ENCODE measurements around the gene FTSJ3. TPM values are rescaled to one million over a fixed set of nuclear protein-coding genes. Genes with fewer than 3 reads are reported as not detected.

Gene FTSJ3
- total RNA-seq, 2 experiments from 2014 or later, result 47.6 to 51.1 TPM

DNA sequence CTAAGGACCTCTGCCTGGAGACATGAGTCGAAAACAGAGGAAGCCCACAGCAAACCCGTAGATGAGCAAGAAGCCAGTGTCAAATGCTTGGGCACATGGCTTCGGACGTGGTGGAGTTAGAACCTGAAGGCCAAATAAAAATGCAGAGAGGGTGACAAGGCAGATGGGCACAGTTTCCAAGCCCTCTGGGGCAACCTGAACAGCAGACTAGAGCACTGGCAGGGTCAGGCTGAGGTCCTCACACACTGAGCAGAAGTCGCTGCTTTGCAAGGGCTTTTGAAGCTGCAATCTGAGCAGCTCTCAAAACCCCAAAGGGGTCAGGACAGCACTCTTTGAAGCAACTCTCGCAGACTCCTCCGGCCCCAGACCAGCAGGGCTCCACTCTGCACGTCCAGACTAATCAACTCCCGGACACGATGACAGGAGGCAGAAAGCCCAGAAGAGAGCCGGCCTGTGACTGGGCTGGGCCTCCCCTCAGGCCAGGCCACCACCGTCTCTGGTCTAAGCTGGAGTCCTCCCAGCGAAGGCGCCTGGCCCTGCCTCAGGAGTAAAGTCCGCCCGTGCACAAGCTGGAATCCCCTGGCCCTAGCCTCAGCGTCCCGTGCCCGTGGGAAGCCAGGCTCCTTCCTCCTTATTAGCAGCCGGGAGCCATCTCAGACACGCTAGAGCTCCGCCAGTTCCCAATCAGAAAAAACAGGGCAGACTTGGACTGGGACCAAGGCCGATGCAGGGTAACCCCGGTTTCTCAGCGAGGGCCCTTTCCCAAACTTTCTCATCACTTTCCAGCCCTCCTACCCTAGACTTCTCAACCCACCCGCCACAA lies 14.1 kb upstream of the FTSJ3 start:
- H3K27ac Mint-ChIP-seq, result peak overlapping the region; percentile 88
- Histone ChIP-seq H3K9me3 (ENCODE audit: control insufficient read depth in 1 of 2, insufficient read depth in 1 of 2, low read length in 2 of 2) (no peaks in the 10 kb centered on the region), H3K36me3 (ENCODE audit: insufficient read depth, low read length) (peaks cover 22% of the 10 kb centered on the region), H3K27ac (ENCODE audit: low read depth in 1 of 2, low read length in 2 of 2) (peak overlapping the region; percentile 26 to 47), H3K4me1 (ENCODE audit: insufficient read depth, low read length) (peaks cover 62% of the 10 kb centered on the region), H3K4me3 (ENCODE audit: low read length) (peak overlapping the region; percentile 68), H3K27me3 (ENCODE audit: control insufficient read depth in 1 of 2, insufficient read depth in 2 of 2, low read length in 2 of 2) (no peaks in the 10 kb centered on the region)
- H3K9me3 Mint-ChIP-seq, result no peaks in the 10 kb centered on the region
- H3K4me3 Mint-ChIP-seq, result peak overlapping the region; percentile 94
- ChIA-PET CTCF (interaction anchor here (1.0 kb wide), 1 partner anchor 11 kb away, joined by 3 read pairs; no protein-coding TSS in a partner anchor), POLR2A (interaction anchor here (0.7 to 6.3 kb wide), 9 partner anchors 10 to 664 kb away, joined by 3 to 86 read pairs (median 6); partner anchors contain the start of genes CCDC47, DDX42, FTSJ3 and LIMD2)
- H3K27me3 Mint-ChIP-seq, result no peaks in the 10 kb centered on the region
- H3K36me3 Mint-ChIP-seq (ENCODE audit: low read depth), result peaks cover 11% of the 10 kb centered on the region
- peaks cover 49% of the 10 kb centered on the region for H3K4me1 Mint-ChIP-seq (ENCODE audit: low read depth)
- ATAC-seq (ENCODE audit: poor library complexity) (no peak), DNase-seq (peak in 3 of 14 experiments; percentile 14 to 53 (median 43))
- intact Hi-C loops (cut with DNase I, micrococcal nuclease), result loop anchor here (2.0 to 10.0 kb wide), 8 partner anchors 69 to 666 kb away; partner anchors contain the start of genes MAP3K3 (in 2 of the 2), CCDC47 (in 1 of the 2), CEP95 (in 1 of the 2) and DCAF7 (in 1 of the 2)
- TF ChIP-seq, protein P1, sequence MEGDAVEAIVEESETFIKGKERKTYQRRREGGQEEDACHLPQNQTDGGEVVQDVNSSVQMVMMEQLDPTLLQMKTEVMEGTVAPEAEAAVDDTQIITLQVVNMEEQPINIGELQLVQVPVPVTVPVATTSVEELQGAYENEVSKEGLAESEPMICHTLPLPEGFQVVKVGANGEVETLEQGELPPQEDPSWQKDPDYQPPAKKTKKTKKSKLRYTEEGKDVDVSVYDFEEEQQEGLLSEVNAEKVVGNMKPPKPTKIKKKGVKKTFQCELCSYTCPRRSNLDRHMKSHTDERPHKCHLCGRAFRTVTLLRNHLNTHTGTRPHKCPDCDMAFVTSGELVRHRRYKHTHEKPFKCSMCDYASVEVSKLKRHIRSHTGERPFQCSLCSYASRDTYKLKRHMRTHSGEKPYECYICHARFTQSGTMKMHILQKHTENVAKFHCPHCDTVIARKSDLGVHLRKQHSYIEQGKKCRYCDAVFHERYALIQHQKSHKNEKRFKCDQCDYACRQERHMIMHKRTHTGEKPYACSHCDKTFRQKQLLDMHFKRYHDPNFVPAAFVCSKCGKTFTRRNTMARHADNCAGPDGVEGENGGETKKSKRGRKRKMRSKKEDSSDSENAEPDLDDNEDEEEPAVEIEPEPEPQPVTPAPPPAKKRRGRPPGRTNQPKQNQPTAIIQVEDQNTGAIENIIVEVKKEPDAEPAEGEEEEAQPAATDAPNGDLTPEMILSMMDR (IDR thresholded peaks at IDR 0.05), result no peak

DNA sequence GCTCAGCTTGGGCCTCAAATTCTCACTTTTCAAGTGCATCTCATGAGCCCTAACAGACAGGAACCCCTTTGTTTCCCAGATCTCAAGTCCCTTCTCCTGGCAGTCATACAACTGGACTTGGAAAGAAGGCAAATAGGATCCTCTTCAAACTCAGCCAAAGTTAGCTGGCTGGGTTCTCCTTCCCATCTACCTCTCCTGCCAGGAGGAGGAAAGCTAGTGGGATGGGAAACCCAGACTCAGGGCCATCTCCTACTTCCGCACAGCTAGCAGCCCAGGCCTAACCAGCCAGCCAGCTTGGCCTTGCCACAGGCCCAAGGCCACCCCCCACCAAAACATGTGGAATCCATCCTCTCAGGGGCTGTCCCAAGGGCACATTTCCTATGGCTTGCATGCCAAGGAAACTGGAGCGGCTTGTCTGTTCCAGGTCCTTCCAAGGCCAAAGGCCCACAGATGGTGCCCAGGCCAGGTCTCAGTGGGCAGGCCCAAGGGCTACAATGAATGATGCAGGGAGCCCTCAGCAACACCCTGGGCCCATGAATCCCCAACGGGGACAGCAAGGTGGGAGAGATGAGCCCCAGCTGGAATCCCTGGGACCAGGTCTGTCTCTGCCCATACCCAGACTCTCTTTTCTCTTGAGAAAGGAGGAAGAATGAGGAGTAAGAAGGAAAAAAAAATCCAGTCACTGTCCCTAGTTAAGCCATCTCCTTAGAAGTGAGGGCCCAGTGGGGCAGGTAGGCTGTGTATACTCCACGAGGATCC lies 13.3 kb upstream of the FTSJ3 start:
- Histone ChIP-seq H3K9me3 (ENCODE audit: control insufficient read depth in 1 of 2, insufficient read depth in 1 of 2, low read length in 2 of 2) (no peaks in the 10 kb centered on the region), H3K27me3 (ENCODE audit: control insufficient read depth in 1 of 2, insufficient read depth in 2 of 2, low read length in 2 of 2) (no peaks in the 10 kb centered on the region), H3K27ac (ENCODE audit: low read depth in 1 of 2, low read length in 2 of 2) (peak overlapping the region; percentile 1 to 26), H3K4me1 (ENCODE audit: insufficient read depth, low read length) (peaks cover 62% of the 10 kb centered on the region), H3K4me3 (ENCODE audit: low read length) (peak overlapping the region; percentile 68), H3K36me3 (ENCODE audit: insufficient read depth, low read length) (peaks cover 30% of the 10 kb centered on the region)
- Mint-ChIP-seq H3K27ac (peak overlapping the region; percentile 88), H3K36me3 (ENCODE audit: low read depth) (peaks cover 17% of the 10 kb centered on the region), H3K4me3 (peak overlapping the region; percentile 94), H3K27me3 (no peaks in the 10 kb centered on the region), H3K4me1 (ENCODE audit: low read depth) (peaks cover 49% of the 10 kb centered on the region), H3K9me3 (no peaks in the 10 kb centered on the region)
- POLR2A ChIA-PET, result interaction anchor here (1.0 to 6.3 kb wide), 10 partner anchors 8 to 664 kb away, joined by 3 to 86 read pairs (median 15); partner anchors contain the start of genes CCDC47, DDX42, FTSJ3 and LIMD2
- CTCF ChIA-PET, result interaction anchor here (1.0 to 1.8 kb wide), 3 partner anchors 8 to 143 kb away, joined by 3 to 6 read pairs (median 3); no protein-coding TSS in a partner anchor
- DNase-seq, result no peak
- TF ChIP-seq, protein P1 (IDR thresholded peaks at IDR 0.05), result no peak
- intact Hi-C loops (cut with DNase I, micrococcal nuclease), result loop anchor here (5.0 to 10.0 kb wide), 7 partner anchors 98 to 667 kb away; partner anchors contain the start of genes MAP3K3 (in 2 of the 2), CEP95 (in 1 of the 2), DCAF7 (in 1 of the 2) and DDX5 (in 1 of the 2)
- ATAC-seq (ENCODE audit: poor library complexity), result no peak

DNA sequence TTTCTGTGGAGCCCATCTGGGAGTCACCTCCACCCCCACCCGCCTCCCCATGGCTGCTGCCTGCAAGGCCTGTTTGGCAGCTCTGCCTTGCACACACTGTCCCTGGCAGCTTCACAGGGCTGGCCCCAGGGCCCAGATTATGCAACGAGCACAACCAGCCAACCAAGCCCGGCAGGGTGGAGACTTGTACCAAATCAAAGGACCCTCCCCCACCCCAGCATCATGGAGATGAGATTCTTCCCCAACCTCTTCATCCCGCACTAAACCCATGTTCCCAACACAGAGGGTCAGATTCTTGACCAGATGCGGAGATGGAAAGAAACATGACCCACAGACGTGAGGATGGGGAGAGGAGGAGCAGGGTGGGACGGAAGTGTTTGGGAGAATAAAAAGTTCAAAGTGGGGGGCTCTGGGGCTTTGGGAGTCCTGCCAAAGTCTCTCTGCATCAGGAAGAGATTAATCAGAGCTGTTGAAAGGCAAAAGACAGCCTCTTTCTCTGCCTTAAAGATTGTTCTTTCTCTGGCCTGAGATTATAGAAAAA lies 11.2 kb upstream of the FTSJ3 start:
- Mint-ChIP-seq H3K4me1 (ENCODE audit: low read depth) (peaks cover 57% of the 10 kb centered on the region), H3K4me3 (peak overlapping the region; percentile 76), H3K27ac (peak overlapping the region; percentile 88), H3K9me3 (no peaks in the 10 kb centered on the region), H3K36me3 (ENCODE audit: low read depth) (peaks cover 38% of the 10 kb centered on the region), H3K27me3 (no peaks in the 10 kb centered on the region)
- ATAC-seq (ENCODE audit: poor library complexity) (no peak), DNase-seq (no peak)
- TF ChIP-seq, protein P1 (IDR thresholded peaks at IDR 0.05), result no peak
- intact Hi-C loops (cut with DNase I, micrococcal nuclease), result loop anchor here in 1 of 2 experiments (10.0 kb wide), 1 partner anchor 414 kb away; no protein-coding TSS in a partner anchor
- H3K4me1 ChIP-seq (ENCODE audit: insufficient read depth, low read length), result peaks cover 74% of the 10 kb centered on the region
- peaks cover 50% of the 10 kb centered on the region for H3K36me3 ChIP-seq (ENCODE audit: insufficient read depth, low read length)
- no peaks in the 10 kb centered on the region for H3K9me3 ChIP-seq (ENCODE audit: control insufficient read depth in 1 of 2, insufficient read depth in 1 of 2, low read length in 2 of 2)
- no peaks in the 10 kb centered on the region for H3K27me3 ChIP-seq (ENCODE audit: control insufficient read depth in 1 of 2, insufficient read depth in 2 of 2, low read length in 2 of 2)
- H3K4me3 ChIP-seq (ENCODE audit: low read length), result peak overlapping the region; percentile 28
- ChIA-PET CTCF (interaction anchor here (0.5 to 0.9 kb wide), 2 partner anchors 10 to 44 kb away, joined by 3 read pairs; no protein-coding TSS in a partner anchor), POLR2A (interaction anchor here (1.0 to 6.3 kb wide), 10 partner anchors 8 to 667 kb away, joined by 3 to 86 read pairs (median 7); partner anchors contain the start of genes CCDC47, DDX42, DDX5 and FTSJ3)
- peak overlapping the region; percentile 2 to 33 for H3K27ac ChIP-seq (ENCODE audit: low read depth in 1 of 2, low read length in 2 of 2)

All from CD4-positive, alpha-beta T cell (primary cell).